Right cardiac atrium (tissue), 5 donors: ENCODE measurements around the gene TTC28. TPM values are rescaled to one million over a fixed set of nuclear protein-coding genes. Genes with fewer than 3 reads are reported as not detected.
"Not testable (repeated sequence)": the region's sequence is repeated elsewhere in the genome, so short reads cannot be mapped to it uniquely, and the experiment has no call there.

ENCODE experiments used
- ATAC-seq, 2 donors: fragments of 200-7000 bp; cut with Tn5 transposase; one replicate each; pipeline versions ENCODE4 v1.8.0 to v1.9.1; 2020; ENCODE audit warnings: moderate library complexity in 2 of 2, mild to moderate bottlenecking in 1 of 2
- DNase-seq, 3 donors: peaks; one replicate each; pipeline ENCODE4 v3.0.0-alpha.2; 2020
- H3K27ac ChIP-seq: one replicate; pipeline ENCODE4 v1.5.1; 2013; ENCODE audit warnings: mild to moderate bottlenecking, low read length, control low read depth, moderate library complexity
- H3K27me3 ChIP-seq: one replicate; pipeline ENCODE4 v1.6.1; 2013; ENCODE audit not compliant: control insufficient read depth, insufficient read depth
- H3K4me1 ChIP-seq: one replicate; pipeline ENCODE4 v1.6.1; 2013; ENCODE audit warnings: low read length; ENCODE audit not compliant: control insufficient read depth, insufficient read depth
- H3K4me3 ChIP-seq: one replicate; pipeline ENCODE4 v1.5.1; 2013; ENCODE audit warnings: low read length, control low read depth
- H3K9me3 ChIP-seq: one replicate; pipeline ENCODE4 v1.6.1; 2013; ENCODE audit warnings: low read length; ENCODE audit not compliant: control insufficient read depth
- WGBS: extraction: QIAGEN DNeasy Blood & Tissue Kit; methylation state at CpG from one replicate; pipeline ENCODE4 v1.1.7; 2013; 5-methylcytosine and 5-hydroxymethylcytosine counted together
- intact Hi-C, 4 donors: fragments of 100-400 bp; cut with DNase I; formaldehyde crosslinking; loops; one replicate each; pipeline versions ENCODE4 v1.11.0 to v1.14.0; 2022 to 2023
- polyA plus RNA-seq: library from polyadenylated mRNA; stranded (reverse); fragments of 200-250 nt; gene quantifications from one replicate; pipeline ENCODE4 v1.2.3, GENCODE V29; 2013
- total RNA-seq, 4 donors: library from RNA; stranded (reverse); fragmentation: NEBNext Ultra II Directional; extraction: Animal tissue kit (Norgen Biotek cat#: 25700); gene quantifications; one replicate each; pipeline ENCODE4 v1.2.1, GENCODE V29; 2021
- donor health status: healthy with polysubstance abuse.
- donor health status: DM: no; HTN: yes; CAD: no.
- donor health status: DM: no; HTN: no; CAD: no.
- donor health status: DM: no; HTN: yes; CAD: no; lungs with severe emphysema.
- donor health status: DM: yes; HTN: yes; CAD: no.

TTC28 gene
- total and polyA plus RNA-seq, 5 donors = 5.7 to 21.1 (median 18.9) TPM

DNA sequence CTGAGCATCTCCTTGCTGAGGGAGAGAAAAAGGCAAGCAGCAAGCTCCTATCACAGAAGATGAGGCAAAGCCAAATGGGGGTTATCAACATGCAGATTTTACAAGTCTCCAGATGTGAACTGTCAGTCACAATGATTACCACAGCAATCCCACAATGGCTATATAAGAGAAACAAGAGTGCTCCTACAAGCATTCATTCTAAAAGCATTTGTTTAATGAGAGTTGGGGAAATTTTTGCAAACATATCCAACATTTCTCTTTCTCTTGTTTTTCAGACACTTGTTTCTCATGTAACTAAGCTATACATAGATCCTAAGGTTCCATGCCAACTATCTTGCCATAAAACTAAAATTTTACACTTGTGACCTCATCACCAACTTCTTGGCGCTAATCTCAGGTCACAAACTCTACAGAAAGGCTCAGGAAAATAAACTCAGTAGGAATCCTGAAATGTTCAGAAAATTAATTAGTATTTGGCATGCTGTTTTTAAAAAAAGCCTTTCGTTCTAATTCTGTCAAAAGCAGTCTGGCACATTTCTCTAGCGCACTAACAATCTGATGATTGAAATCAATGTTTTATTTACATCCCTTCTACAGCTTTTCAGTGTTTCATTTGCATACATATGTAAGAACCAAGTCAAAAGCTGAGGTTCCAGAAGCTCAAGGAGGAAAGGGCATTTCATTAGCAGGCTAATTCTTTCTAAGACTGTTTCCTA lies 199.5 kb downstream of the TTC28 start:
- intact Hi-C loops = no loop called here
- Histone ChIP-seq H3K27ac (no peak overlapping the region), H3K4me1 (no peaks in the 10 kb centered on the region), H3K9me3 (no peaks in the 10 kb centered on the region), H3K27me3 (no peaks in the 10 kb centered on the region), H3K4me3 (no peak overlapping the region)
- 64% methylated on average over 3 of the region's 3 CpGs for WGBS
- no peak for DNase-seq
- no peak for ATAC-seq

- no peaks in the 10 kb centered on the region for H3K9me3 ChIP-seq
- ATAC-seq (no peak), DNase-seq (no peak)
- intact Hi-C loops = no loop called here
- no peaks in the 10 kb centered on the region for H3K4me1 ChIP-seq
- H3K27me3 ChIP-seq = no peaks in the 10 kb centered on the region
- H3K27ac ChIP-seq = no peak overlapping the region
- H3K4me3 ChIP-seq = no peak overlapping the region
These were observed 201.1 kb downstream of the TTC28 start for GRCh38 chr22:28478564-28478963.

DNA sequence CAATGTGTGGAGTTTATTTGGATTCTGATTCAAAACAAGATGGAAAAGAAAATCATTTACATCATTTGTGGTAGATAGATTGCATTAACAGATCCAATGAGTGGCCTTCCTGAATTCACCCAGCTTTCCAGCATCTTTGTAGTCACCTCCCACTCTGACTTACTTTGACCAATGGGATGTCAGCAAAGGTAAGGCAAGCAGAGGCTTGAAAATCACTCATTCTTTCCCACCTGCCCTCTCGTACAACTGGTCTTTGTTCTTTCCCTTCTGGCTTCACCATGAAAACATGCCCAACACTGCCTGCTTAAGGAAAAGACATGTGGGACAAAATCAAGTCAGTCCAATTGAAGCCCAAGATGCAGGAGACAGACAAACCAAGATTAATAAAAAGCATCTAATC lies 202.1 kb downstream of the TTC28 start:
- intact Hi-C loops = no loop called here
- no peak for DNase-seq

DNA sequence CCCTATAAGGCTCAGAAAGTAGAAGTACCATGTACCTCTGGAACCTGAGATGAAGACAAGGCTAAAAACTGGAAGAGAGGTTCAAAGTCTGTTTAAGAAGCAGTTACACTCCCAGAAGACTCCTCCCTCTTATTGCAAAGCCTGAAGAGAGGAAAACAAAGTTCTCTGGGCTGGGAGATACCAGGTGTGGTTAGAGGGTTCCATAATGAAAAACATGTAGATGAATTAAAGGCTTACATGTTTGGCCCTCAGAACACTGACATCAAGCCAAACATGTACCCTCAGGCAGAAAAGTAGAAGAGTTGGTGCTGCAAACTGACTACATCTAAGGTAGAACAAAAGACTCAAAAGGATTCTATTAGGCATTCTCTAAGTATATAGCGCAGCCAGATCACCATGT lies 205.3 kb downstream of the TTC28 start:
- Histone ChIP-seq H3K27ac (no peak overlapping the region), H3K4me3 (no peak overlapping the region), H3K9me3 (no peaks in the 10 kb centered on the region), H3K4me1 (no peaks in the 10 kb centered on the region), H3K27me3 (no peaks in the 10 kb centered on the region)
- ATAC-seq (no peak), DNase-seq (no peak)
- 98% methylated on average over 1 of the region's 1 CpG for WGBS
- intact Hi-C loops = no loop called here

More for the DNA sequence above, 202.1 kb downstream of the TTC28 start:
- Histone ChIP-seq H3K4me3 (no peak overlapping the region), H3K4me1 (no peaks in the 10 kb centered on the region), H3K27ac (no peak overlapping the region), H3K9me3 (no peaks in the 10 kb centered on the region), H3K27me3 (no peaks in the 10 kb centered on the region)
- WGBS = 94% methylated on average over 1 of the region's 1 CpG
- ATAC-seq = no peak

GRCh38 chr22:28473258-28473657 lies 206.4 kb downstream of the TTC28 start:
- DNase-seq (no peak), ATAC-seq (no peak)
- no peaks in the 10 kb centered on the region for H3K27me3 ChIP-seq
- no peak overlapping the region for H3K4me3 ChIP-seq
- H3K4me1 ChIP-seq = no peaks in the 10 kb centered on the region
- H3K9me3 ChIP-seq = no peaks in the 10 kb centered on the region
- intact Hi-C loops = no loop called here
- 82% methylated on average over 2 of the region's 2 CpGs for WGBS
- H3K27ac ChIP-seq = no peak overlapping the region

DNA sequence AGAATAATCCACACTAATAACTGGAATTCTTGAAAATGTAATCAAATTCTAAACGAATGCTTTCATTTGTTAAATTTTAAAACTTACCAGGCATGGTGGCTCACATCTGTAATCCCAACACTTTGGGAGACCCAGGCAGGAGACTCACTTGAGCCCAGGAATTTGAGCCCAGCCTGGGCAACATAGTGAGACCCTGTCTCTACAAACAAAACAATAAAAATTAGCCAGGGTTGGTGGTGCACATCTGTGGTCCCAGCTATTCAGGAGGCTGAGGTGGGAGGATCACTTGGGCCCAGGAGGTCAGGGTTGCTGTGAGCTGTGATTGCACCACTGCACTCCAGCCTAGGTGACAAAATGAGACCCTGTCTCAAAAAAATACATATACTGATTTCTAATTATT lies 212.6 kb downstream of the TTC28 start:
- intact Hi-C loops, H3K27ac ChIP-seq, H3K4me1 ChIP-seq, ATAC-seq, H3K27me3 ChIP-seq, DNase-seq, H3K4me3 ChIP-seq, H3K9me3 ChIP-seq: not testable (repeated sequence)
- 94% methylated on average over 1 of the region's 1 CpG for WGBS

GRCh38 chr22:28466399-28466798 lies 213.2 kb downstream of the TTC28 start:
- no peaks in the 10 kb centered on the region for H3K27me3 ChIP-seq
- no peaks in the 10 kb centered on the region for H3K9me3 ChIP-seq
- DNase-seq = no peak
- H3K4me3 ChIP-seq = no peak overlapping the region
- WGBS = 95% methylated on average over 4 of the region's 4 CpGs
- ATAC-seq = no peak
- H3K27ac ChIP-seq = no peak overlapping the region
- intact Hi-C loops = no loop called here
- no peaks in the 10 kb centered on the region for H3K4me1 ChIP-seq

- no peak overlapping the region for H3K27ac ChIP-seq
- no peak overlapping the region for H3K4me3 ChIP-seq
- intact Hi-C loops = no loop called here
- no peaks in the 10 kb centered on the region for H3K27me3 ChIP-seq
- 91% methylated on average over 1 of the region's 1 CpG for WGBS
- H3K4me1 ChIP-seq = no peaks in the 10 kb centered on the region
- H3K9me3 ChIP-seq = no peaks in the 10 kb centered on the region
- ATAC-seq = no peak
- no peak for DNase-seq
These were observed 213.8 kb downstream of the TTC28 start for GRCh38 chr22:28465841-28466240.

DNA sequence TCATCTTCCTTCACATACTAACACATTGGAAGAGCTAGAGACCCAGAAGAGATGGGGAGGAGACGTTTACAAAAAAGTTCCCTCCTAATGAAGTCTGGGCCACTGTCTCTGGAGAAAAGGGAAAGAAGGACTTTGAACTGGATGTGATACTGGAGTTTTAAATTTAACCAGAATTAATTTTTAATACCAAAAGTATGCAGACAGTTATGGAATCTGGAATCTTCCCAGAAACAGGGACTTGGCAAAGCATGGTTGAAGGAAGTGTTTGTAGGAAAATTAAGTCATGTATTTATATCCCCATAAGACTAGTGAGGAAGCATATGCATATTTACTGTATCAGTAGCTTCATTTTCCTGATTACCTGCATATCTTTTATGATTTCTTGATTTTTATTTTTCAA lies 215.5 kb downstream of the TTC28 start:
- DNase-seq (no peak), ATAC-seq (no peak)
- WGBS = 48% methylated on average over 1 of the region's 1 CpG
- H3K4me1 ChIP-seq = peaks cover 2% of the 10 kb centered on the region
- H3K27me3 ChIP-seq = no peaks in the 10 kb centered on the region
- no peak overlapping the region for H3K27ac ChIP-seq
- H3K4me3 ChIP-seq = no peak overlapping the region
- H3K9me3 ChIP-seq = no peaks in the 10 kb centered on the region
- intact Hi-C loops = no loop called here

DNA sequence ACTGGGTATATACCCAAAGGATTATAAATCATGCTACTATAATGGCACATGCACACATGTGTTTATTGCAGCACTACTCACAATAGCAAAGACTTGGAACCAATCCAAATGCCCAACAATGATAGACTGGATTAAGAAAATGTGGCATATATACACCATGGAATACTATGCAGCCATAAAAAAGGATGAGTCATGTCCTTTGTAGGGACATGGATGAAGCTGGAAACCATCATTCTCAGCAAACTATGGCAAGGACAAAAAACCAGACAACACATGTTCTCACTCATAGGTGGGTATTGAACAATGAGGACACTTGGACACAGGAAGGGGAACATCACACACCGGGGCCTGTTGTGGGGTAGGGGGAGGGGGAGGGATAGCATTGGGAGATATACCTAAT lies 216.2 kb downstream of the TTC28 start:
- DNase-seq, ATAC-seq, H3K4me1 ChIP-seq, H3K27me3 ChIP-seq, H3K4me3 ChIP-seq, H3K27ac ChIP-seq, H3K9me3 ChIP-seq, intact Hi-C loops: not testable (repeated sequence)
- WGBS = 84% methylated on average over 1 of the region's 1 CpG

DNA sequence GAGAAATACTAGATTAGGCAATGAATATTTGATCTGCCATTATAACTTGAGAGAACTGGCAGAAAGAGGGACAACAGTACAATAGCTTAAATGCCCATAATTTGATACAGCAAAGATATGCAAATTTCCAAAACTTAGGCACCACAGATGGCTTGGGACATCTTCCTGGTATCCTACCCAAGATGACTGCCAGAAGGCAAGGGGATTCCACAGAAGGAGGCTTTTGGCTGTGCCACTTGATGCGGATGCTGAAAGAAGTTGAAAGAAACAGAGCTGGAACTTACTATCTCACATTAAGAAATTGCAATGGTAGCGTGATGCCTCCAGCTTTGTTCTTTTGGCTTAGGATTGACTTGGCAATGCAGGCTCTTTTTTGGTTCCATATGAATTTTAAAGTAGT lies 216.7 kb downstream of the TTC28 start:
- no peaks in the 10 kb centered on the region for H3K27me3 ChIP-seq
- WGBS = 89% methylated on average over 2 of the region's 2 CpGs
- no peaks in the 10 kb centered on the region for H3K9me3 ChIP-seq
- no peak overlapping the region for H3K27ac ChIP-seq
- peaks cover 2% of the 10 kb centered on the region for H3K4me1 ChIP-seq
- intact Hi-C loops = no loop called here
- H3K4me3 ChIP-seq = no peak overlapping the region
- ATAC-seq (no peak), DNase-seq (no peak)

- H3K4me1 ChIP-seq = peaks cover 2% of the 10 kb centered on the region
- H3K27ac ChIP-seq = no peak overlapping the region
- DNase-seq (no peak), ATAC-seq (no peak)
- 97% methylated on average over 1 of the region's 1 CpG for WGBS
- H3K27me3 ChIP-seq = no peaks in the 10 kb centered on the region
- no peaks in the 10 kb centered on the region for H3K9me3 ChIP-seq
- H3K4me3 ChIP-seq = no peak overlapping the region
- intact Hi-C loops = no loop called here
These were observed 217.6 kb downstream of the TTC28 start for GRCh38 chr22:28462041-28462440.
